ENCODE results near the gene SUSD4.

SUSD4 gene

DNA sequence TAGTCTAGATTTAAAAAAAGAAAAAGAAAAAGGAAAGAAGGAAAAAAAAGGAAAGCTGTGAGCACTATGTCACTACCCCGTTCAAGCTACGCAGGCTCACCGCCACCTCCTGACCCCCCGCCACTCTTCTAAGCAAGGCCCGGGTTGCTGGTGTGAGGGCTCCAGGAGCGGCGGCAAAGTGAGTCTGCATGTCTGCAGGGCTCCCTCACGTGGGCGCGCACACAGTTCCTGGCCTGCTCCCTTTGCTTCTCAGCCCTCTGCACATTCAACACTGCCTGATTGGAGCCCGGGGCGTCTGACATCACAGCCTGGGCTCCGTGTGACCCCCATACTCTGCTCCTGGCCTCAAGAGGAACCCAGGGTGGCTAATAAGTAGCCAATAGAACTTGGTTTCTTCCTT is 139.5 kb downstream of the SUSD4 start:
- H3K4me3 ChIP-seq (ENCODE audit: insufficient read length, low read depth): no peak overlapping the region
- H3K9me3 ChIP-seq (ENCODE audit: insufficient read depth, low read length): peaks cover 7% of the 10 kb centered on the region; the same call in 1 of the 2 replicates
- H3K36me3 ChIP-seq (ENCODE audit: insufficient read depth, insufficient read length, low read length): no peaks in the 10 kb centered on the region
- no peaks in the 10 kb centered on the region for H3K4me1 ChIP-seq (ENCODE audit: insufficient read depth, insufficient read length)
- TF ChIP-seq SUZ12 (IDR thresholded peaks at IDR 0.05; ENCODE audit: extremely low read depth, insufficient read depth, insufficient read length) (no peak), YY1 (IDR thresholded peaks at IDR 0.05; ENCODE audit: insufficient read depth, insufficient read length) (no peak), ZNF274 (IDR thresholded peaks at IDR 0.05; ENCODE audit: low read depth, low read length) (no peak)
- no peaks in the 10 kb centered on the region for H3K27me3 ChIP-seq (ENCODE audit: insufficient read depth, insufficient read length)
- DNase-seq (ENCODE audit: low read depth, low spot score): no peak
- H3K9ac ChIP-seq (ENCODE audit: insufficient read length, low read depth): no peak overlapping the region

DNA sequence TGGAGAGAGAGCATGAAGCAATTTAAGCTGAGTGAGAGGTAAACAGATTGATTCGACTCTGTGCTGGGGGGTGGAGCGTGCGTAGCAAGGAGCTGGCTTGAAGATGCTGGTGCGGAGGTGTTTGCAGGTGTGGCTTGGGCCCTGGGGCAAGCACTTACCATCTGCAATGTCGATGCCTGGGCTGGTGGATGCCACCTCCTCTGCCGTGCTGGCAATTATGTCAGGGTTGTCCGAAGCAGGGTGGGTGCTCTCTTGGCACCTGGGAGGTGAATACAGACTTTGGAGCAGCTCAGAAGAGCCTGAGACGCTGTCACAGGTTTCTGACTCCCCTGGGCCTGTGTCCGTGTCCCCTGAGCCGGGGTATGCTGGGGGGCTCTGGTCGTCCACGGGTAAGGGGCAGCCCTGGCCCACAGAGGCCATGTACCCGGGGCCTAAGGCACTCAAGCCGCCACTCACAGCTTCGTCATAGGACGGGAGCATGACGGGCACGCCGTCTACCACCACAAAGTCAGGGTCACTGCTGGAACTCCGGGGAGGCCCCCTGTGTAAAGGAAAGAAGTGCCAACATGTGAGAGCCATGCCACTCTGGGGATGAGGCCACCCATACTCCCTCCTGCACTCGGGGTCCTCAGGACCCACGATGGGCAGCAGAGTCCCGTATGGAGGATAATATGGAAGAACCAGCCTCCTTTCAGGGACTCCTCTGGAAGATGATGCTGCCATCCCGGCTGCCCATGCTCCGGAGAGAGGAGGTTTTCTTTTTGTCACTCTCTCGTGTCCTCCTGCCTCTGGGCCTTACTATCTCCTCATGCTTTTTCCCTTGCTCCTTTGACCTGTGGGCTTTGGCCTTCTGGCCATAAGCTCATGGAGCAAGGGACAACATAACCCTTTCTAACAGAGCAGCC is 140.6 kb downstream of the SUSD4 start:
- no peaks in the 10 kb centered on the region for H3K36me3 ChIP-seq (ENCODE audit: insufficient read depth, insufficient read length, low read length)
- peaks cover 18% of the 10 kb centered on the region; the same call in 1 of the 2 replicates for H3K9me3 ChIP-seq (ENCODE audit: insufficient read depth, low read length)
- no peak overlapping the region for H3K4me3 ChIP-seq (ENCODE audit: insufficient read length, low read depth)
- no peak overlapping the region for H3K9ac ChIP-seq (ENCODE audit: insufficient read length, low read depth)
- no peak for TF ChIP-seq ZNF274 (IDR thresholded peaks at IDR 0.05; ENCODE audit: low read depth, low read length)
- TF ChIP-seq SUZ12 (IDR thresholded peaks at IDR 0.05; ENCODE audit: extremely low read depth, insufficient read depth, insufficient read length): no peak
- TF ChIP-seq YY1 (IDR thresholded peaks at IDR 0.05; ENCODE audit: insufficient read depth, insufficient read length): no peak
- H3K4me1 ChIP-seq (ENCODE audit: insufficient read depth, insufficient read length): no peaks in the 10 kb centered on the region
- DNase-seq (ENCODE audit: low read depth, low spot score): no peak
- H3K27me3 ChIP-seq (ENCODE audit: insufficient read depth, insufficient read length): no peaks in the 10 kb centered on the region

DNA sequence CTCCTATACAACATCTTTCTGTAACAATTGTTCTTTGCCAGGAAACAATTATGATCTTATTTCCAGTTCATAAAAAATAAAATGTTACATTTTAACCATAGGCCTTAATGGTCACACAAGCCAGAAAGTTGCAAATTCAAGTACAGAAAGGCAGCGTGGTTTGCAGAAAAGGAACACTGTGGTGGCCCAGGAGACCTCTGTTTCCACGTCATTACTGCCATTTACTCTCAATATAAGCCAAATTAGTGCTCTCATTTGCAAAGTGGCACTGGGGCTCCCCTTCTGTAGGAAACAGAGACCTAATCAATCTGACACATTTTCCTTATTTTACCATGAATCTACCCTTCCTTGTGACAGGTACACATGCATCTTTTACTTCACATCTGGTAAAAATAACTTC is 141.6 kb downstream of the SUSD4 start:
- peaks cover 23% of the 10 kb centered on the region; the same call in 1 of the 2 replicates for H3K9me3 ChIP-seq (ENCODE audit: insufficient read depth, low read length)
- H3K4me1 ChIP-seq (ENCODE audit: insufficient read depth, insufficient read length): no peaks in the 10 kb centered on the region
- H3K9ac ChIP-seq (ENCODE audit: insufficient read length, low read depth): no peak overlapping the region
- H3K4me3 ChIP-seq (ENCODE audit: insufficient read length, low read depth): no peak overlapping the region
- TF ChIP-seq SUZ12 (IDR thresholded peaks at IDR 0.05; ENCODE audit: extremely low read depth, insufficient read depth, insufficient read length): no peak
- TF ChIP-seq YY1 (IDR thresholded peaks at IDR 0.05; ENCODE audit: insufficient read depth, insufficient read length): no peak
- no peak for TF ChIP-seq ZNF274 (IDR thresholded peaks at IDR 0.05; ENCODE audit: low read depth, low read length)
- no peaks in the 10 kb centered on the region for H3K36me3 ChIP-seq (ENCODE audit: insufficient read depth, insufficient read length, low read length)
- H3K27me3 ChIP-seq (ENCODE audit: insufficient read depth, insufficient read length): no peaks in the 10 kb centered on the region
- DNase-seq (ENCODE audit: low read depth, low spot score): no peak

DNA sequence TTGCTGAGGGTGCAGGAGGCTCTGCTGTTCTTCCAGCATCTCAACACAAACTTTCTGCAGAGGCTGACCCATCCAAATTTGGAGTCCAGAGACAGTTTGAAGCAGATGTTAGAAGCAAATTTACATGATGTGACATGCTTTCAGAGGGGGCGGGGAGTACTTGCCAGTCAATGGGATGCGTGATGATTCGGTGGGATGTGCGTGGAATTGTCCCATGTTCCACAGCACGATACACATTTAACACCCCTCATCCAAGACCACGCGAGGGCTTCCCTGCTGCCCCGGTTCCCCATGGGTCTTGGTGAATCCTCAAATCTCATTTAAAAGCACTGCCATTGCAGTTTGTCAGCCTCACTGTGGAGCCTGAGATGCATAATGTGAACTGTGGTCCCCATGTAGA is 142.3 kb downstream of the SUSD4 start:
- Histone ChIP-seq H3K4me3 (ENCODE audit: insufficient read length, low read depth) (no peak overlapping the region), H3K9ac (ENCODE audit: insufficient read length, low read depth) (no peak overlapping the region), H3K27me3 (ENCODE audit: insufficient read depth, insufficient read length) (no peaks in the 10 kb centered on the region), H3K36me3 (ENCODE audit: insufficient read depth, insufficient read length, low read length) (no peaks in the 10 kb centered on the region), H3K9me3 (ENCODE audit: insufficient read depth, low read length) (peaks cover 23% of the 10 kb centered on the region; the same call in 1 of the 2 replicates), H3K4me1 (ENCODE audit: insufficient read depth, insufficient read length) (no peaks in the 10 kb centered on the region)
- TF ChIP-seq YY1 (IDR thresholded peaks at IDR 0.05; ENCODE audit: insufficient read depth, insufficient read length) (no peak), SUZ12 (IDR thresholded peaks at IDR 0.05; ENCODE audit: extremely low read depth, insufficient read depth, insufficient read length) (no peak), ZNF274 (IDR thresholded peaks at IDR 0.05; ENCODE audit: low read depth, low read length) (no peak)
- DNase-seq (ENCODE audit: low read depth, low spot score): no peak

DNA sequence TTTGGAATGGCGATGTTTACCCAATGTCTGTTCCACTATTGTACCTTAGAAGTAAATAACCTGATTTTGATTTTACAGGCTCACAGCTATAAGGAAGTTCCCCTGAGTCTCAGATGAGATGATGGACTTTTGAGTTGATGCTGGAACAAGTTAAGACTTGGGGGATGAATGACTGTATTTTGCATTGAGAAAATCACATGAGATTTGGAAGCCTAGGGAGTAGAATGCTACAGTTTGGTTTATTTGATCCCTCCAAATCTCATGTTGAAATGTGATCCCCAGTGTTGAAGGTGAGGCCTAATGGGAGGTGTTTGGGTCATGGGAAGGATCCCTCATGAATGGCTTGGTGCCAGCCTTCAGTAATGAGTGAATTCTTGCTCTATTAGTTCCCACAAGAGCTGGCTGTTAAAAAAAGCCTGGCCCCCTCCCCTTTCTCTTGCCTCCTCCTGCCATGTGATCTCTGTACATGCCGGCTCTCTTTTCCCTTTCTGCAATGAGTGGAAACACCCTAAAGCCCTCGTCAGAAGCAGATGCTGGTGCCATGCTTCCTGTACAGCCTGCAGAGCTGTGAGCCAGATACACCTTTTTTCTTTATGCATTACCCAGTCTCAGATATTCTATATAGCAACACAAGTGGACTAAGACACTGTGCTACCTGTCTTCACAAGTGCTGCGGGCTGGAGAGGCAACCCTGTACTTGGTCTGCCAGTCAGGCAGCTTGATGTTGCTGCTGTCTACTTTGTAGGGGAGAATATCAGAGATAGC is 143.9 kb downstream of the SUSD4 start:
- DNase-seq (ENCODE audit: low read depth, low spot score): no peak
- H3K4me3 ChIP-seq (ENCODE audit: insufficient read length, low read depth): no peak overlapping the region
- H3K27me3 ChIP-seq (ENCODE audit: insufficient read depth, insufficient read length): no peaks in the 10 kb centered on the region
- H3K4me1 ChIP-seq (ENCODE audit: insufficient read depth, insufficient read length): no peaks in the 10 kb centered on the region
- TF ChIP-seq ZNF274 (IDR thresholded peaks at IDR 0.05; ENCODE audit: low read depth, low read length): no peak
- TF ChIP-seq YY1 (IDR thresholded peaks at IDR 0.05; ENCODE audit: insufficient read depth, insufficient read length): no peak
- no peak for TF ChIP-seq SUZ12 (IDR thresholded peaks at IDR 0.05; ENCODE audit: extremely low read depth, insufficient read depth, insufficient read length)
- H3K36me3 ChIP-seq (ENCODE audit: insufficient read depth, insufficient read length, low read length): no peaks in the 10 kb centered on the region
- H3K9ac ChIP-seq (ENCODE audit: insufficient read length, low read depth): no peak overlapping the region
- H3K9me3 ChIP-seq (ENCODE audit: insufficient read depth, low read length): peaks cover 23% of the 10 kb centered on the region; the same call in 1 of the 2 replicates

DNA sequence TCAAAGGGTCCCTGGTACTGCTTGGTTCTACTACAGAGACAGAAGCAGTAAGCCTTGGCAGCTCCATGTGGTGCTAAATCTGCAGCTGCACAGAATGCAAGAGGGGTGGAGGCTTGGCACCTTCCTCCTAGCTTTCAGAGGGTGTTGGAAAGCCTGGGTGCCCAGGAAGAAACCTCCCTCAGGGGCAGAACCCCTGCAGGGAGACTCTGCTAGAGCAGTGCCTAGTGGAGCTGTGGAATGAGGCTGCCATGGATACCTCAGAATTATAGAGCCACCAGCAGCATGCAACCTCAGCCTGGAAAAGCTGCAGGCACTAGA is 144.7 kb downstream of the SUSD4 start:
- no peaks in the 10 kb centered on the region for H3K36me3 ChIP-seq (ENCODE audit: insufficient read depth, insufficient read length, low read length)
- H3K9ac ChIP-seq (ENCODE audit: insufficient read length, low read depth): no peak overlapping the region
- no peak for TF ChIP-seq YY1 (IDR thresholded peaks at IDR 0.05; ENCODE audit: insufficient read depth, insufficient read length)
- no peak for TF ChIP-seq SUZ12 (IDR thresholded peaks at IDR 0.05; ENCODE audit: extremely low read depth, insufficient read depth, insufficient read length)
- no peak for TF ChIP-seq ZNF274 (IDR thresholded peaks at IDR 0.05; ENCODE audit: low read depth, low read length)
- H3K27me3 ChIP-seq (ENCODE audit: insufficient read depth, insufficient read length): no peaks in the 10 kb centered on the region
- H3K9me3 ChIP-seq (ENCODE audit: insufficient read depth, low read length): peaks cover 23% of the 10 kb centered on the region; the same call in 1 of the 2 replicates
- H3K4me3 ChIP-seq (ENCODE audit: insufficient read length, low read depth): no peak overlapping the region
- no peaks in the 10 kb centered on the region for H3K4me1 ChIP-seq (ENCODE audit: insufficient read depth, insufficient read length)
- DNase-seq (ENCODE audit: low read depth, low spot score): no peak

DNA sequence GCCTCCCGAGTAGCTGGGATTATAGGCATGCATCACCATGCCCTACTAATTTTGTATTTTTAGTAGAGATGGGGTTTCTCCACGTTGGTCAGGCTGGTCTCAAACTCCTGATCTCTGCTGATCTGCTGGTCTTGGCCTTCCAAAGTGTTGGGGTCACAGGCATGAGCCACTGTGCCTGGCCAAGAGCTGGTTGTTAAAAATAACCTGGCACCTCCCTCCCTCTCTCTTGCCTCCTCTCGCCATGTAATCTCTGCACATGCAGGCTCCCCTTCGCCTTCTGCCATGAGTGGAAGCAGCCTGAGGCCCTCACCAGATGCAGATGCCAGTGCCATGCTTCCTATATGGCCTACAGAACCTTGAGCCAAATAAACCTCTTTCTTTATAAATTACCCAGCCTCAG is 146.2 kb downstream of the SUSD4 start:
- no peak overlapping the region for H3K9ac ChIP-seq (ENCODE audit: insufficient read length, low read depth)
- no peak for DNase-seq (ENCODE audit: low read depth, low spot score)

More for the DNA sequence above, 146.2 kb downstream of the SUSD4 start:
- no peaks in the 10 kb centered on the region for H3K4me1 ChIP-seq (ENCODE audit: insufficient read depth, insufficient read length)
- H3K27me3 ChIP-seq (ENCODE audit: insufficient read depth, insufficient read length): no peaks in the 10 kb centered on the region
- peaks cover 23% of the 10 kb centered on the region; the same call in 1 of the 2 replicates for H3K9me3 ChIP-seq (ENCODE audit: insufficient read depth, low read length)
- no peak for TF ChIP-seq ZNF274 (IDR thresholded peaks at IDR 0.05; ENCODE audit: low read depth, low read length)
- TF ChIP-seq YY1 (IDR thresholded peaks at IDR 0.05; ENCODE audit: insufficient read depth, insufficient read length): no peak
- TF ChIP-seq SUZ12 (IDR thresholded peaks at IDR 0.05; ENCODE audit: extremely low read depth, insufficient read depth, insufficient read length): no peak
- no peak overlapping the region for H3K4me3 ChIP-seq (ENCODE audit: insufficient read length, low read depth)
- no peaks in the 10 kb centered on the region for H3K36me3 ChIP-seq (ENCODE audit: insufficient read depth, insufficient read length, low read length)
